ENCODE results near the gene UBAC2.

GRCh38 chr13:99313941-99314340 lies 113.3 kb downstream of the UBAC2 start:
- TF ChIP-seq TAF1 (IDR thresholded peaks at IDR 0.05; ENCODE audit: low read depth, low read length) (no peak), POLR2A (IDR thresholded peaks at IDR 0.05; ENCODE audit: low read depth, low read length) (no peak), SPI1 (IDR thresholded peaks at IDR 0.05; ENCODE audit: low read depth, low read length) (no peak), POLR2AphosphoS5 (IDR thresholded peaks at IDR 0.05; ENCODE audit: low read depth, low read length) (no peak), PAX5 (IDR thresholded peaks at IDR 0.05; ENCODE audit: insufficient read depth, low read length, severe bottlenecking) (no peak)
